ENCODE measurements around the gene PIK3R5. TPM values are rescaled to one million over a fixed set of nuclear protein-coding genes. Genes with fewer than 3 reads are reported as not detected.
A peak's percentile ranks its signal among the peaks of the same experiment; 100 is the strongest.

The PIK3R5 gene
- total RNA-seq, 1 donor from 2014 or later, result 44.0 TPM

DNA sequence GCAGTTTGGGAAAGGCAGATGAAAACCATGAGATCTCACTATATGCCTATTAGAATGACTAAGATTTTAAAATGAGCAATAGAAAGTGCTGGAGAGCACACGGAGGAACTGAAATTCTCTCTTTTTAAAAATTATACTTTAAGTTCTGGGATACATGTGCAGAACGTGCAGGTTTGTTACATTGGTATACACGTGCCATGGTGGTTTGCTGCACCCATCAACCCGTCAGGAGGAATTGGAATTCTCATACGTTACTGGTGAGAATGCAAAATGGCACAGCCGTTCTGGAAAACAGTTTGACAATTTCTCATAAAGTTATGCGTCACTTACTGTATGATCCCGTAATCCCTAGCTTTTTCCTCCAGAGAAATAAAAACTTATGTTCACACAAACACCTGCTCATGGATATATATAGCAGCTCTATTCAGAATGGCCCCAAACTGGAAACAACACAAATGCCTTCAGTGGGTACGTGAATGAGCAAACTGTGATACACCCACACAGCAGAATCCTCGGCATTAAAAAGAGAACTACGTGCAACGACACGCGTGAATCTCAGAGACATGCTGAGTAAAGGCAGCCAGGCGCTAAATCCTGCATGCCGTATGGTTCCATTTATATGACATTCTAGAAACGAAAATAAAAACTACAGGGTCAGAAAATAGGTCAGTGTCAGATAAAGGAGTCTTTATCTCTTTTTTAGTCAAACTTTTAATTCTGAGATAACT is 109.9 kb downstream of the PIK3R5 start:
- ATAC-seq (no peak), DNase-seq (no peak)
- intact Hi-C loops (cut with DNase I), result no loop called here
- Histone ChIP-seq H3K4me3 (no peak overlapping the region), H3K36me3 (no peaks in the 10 kb centered on the region), H3K27ac (no peak overlapping the region), H3K9me3 (no peaks in the 10 kb centered on the region), H3K27me3 (ENCODE audit: low read depth) (peaks cover 5% of the 10 kb centered on the region), H3K4me1 (peaks cover 10% of the 10 kb centered on the region)
- TF ChIP-seq, protein P1, sequence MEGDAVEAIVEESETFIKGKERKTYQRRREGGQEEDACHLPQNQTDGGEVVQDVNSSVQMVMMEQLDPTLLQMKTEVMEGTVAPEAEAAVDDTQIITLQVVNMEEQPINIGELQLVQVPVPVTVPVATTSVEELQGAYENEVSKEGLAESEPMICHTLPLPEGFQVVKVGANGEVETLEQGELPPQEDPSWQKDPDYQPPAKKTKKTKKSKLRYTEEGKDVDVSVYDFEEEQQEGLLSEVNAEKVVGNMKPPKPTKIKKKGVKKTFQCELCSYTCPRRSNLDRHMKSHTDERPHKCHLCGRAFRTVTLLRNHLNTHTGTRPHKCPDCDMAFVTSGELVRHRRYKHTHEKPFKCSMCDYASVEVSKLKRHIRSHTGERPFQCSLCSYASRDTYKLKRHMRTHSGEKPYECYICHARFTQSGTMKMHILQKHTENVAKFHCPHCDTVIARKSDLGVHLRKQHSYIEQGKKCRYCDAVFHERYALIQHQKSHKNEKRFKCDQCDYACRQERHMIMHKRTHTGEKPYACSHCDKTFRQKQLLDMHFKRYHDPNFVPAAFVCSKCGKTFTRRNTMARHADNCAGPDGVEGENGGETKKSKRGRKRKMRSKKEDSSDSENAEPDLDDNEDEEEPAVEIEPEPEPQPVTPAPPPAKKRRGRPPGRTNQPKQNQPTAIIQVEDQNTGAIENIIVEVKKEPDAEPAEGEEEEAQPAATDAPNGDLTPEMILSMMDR (IDR thresholded peaks at IDR 0.05), result no peak

GRCh38 chr17:8851600-8851999 is 113.9 kb downstream of the PIK3R5 start:
- DNase-seq (no peak), ATAC-seq (no peak)
- H3K4me1 ChIP-seq, result no peaks in the 10 kb centered on the region
- H3K36me3 ChIP-seq, result no peaks in the 10 kb centered on the region
- no peak overlapping the region for H3K4me3 ChIP-seq
- TF ChIP-seq, protein P1 (IDR thresholded peaks at IDR 0.05), result no peak
- no peak overlapping the region for H3K27ac ChIP-seq
- no peaks in the 10 kb centered on the region for H3K9me3 ChIP-seq
- intact Hi-C loops (cut with DNase I), result no loop called here
- peaks cover 5% of the 10 kb centered on the region for H3K27me3 ChIP-seq (ENCODE audit: low read depth)

- no peak for DNase-seq
- intact Hi-C loops (cut with DNase I), result no loop called here
- ATAC-seq, result no peak
- H3K27me3 ChIP-seq (ENCODE audit: low read depth), result no peaks in the 10 kb centered on the region
- H3K4me1 ChIP-seq, result no peaks in the 10 kb centered on the region
- no peaks in the 10 kb centered on the region for H3K36me3 ChIP-seq
- TF ChIP-seq, protein P1 (IDR thresholded peaks at IDR 0.05), result no peak
- no peaks in the 10 kb centered on the region for H3K9me3 ChIP-seq
- no peak overlapping the region for H3K27ac ChIP-seq
- no peak overlapping the region for H3K4me3 ChIP-seq
These were observed 116.0 kb downstream of the PIK3R5 start for GRCh38 chr17:8849311-8850041.

- ATAC-seq (no peak), DNase-seq (no peak)
- Histone ChIP-seq H3K27ac (no peak overlapping the region), H3K4me1 (no peaks in the 10 kb centered on the region), H3K9me3 (no peaks in the 10 kb centered on the region), H3K36me3 (no peaks in the 10 kb centered on the region), H3K27me3 (ENCODE audit: low read depth) (no peaks in the 10 kb centered on the region), H3K4me3 (no peak overlapping the region)
- TF ChIP-seq, protein P1 (IDR thresholded peaks at IDR 0.05), result no peak
- intact Hi-C loops (cut with DNase I), result no loop called here
These were observed 117.6 kb downstream of the PIK3R5 start for GRCh38 chr17:8847891-8848290.

- no peak overlapping the region for H3K4me3 ChIP-seq
- no peak overlapping the region for H3K27ac ChIP-seq
- H3K4me1 ChIP-seq, result no peaks in the 10 kb centered on the region
- DNase-seq (no peak), ATAC-seq (peak; percentile 77 to 80)
- TF ChIP-seq, protein P1 (IDR thresholded peaks at IDR 0.05), result no peak
- no peaks in the 10 kb centered on the region for H3K36me3 ChIP-seq
- intact Hi-C loops (cut with DNase I), result no loop called here
- H3K9me3 ChIP-seq, result no peaks in the 10 kb centered on the region
- H3K27me3 ChIP-seq (ENCODE audit: low read depth), result no peaks in the 10 kb centered on the region
These were observed 118.7 kb downstream of the PIK3R5 start for GRCh38 chr17:8846768-8847211.
